Esophagus squamous epithelium (tissue), 4 donors: ENCODE measurements around the gene FLNA.

Source experiments
- CTCF ChIP-seq, 6 experiments: fragments of 450-650 bp in 4 of 6; fragments of 200-600 bp in 2 of 6; sonication (generic) in 2 of 6; IDR thresholded peaks; one replicate each; pipeline ENCODE4 v1.5.1; 2016 to 2019; ENCODE audit warnings: antibody characterized with exemption in 6 of 6, mild to moderate bottlenecking in 4 of 6, moderate library complexity in 4 of 6
- POLR2A ChIP-seq, 4 donors: fragments of 450-650 bp; IDR thresholded peaks; one replicate each; pipeline ENCODE4 v1.6.1; 2017; ENCODE audit warnings: antibody characterized with exemption in 4 of 4, mild to moderate bottlenecking in 4 of 4, moderate library complexity in 3 of 4

- TF ChIP-seq CTCF (IDR thresholded peaks at IDR 0.05) (no peak), POLR2A (IDR thresholded peaks at IDR 0.05) (peak in 3 of 4 donors; percentile 72 to 97 (median 95))
These were observed 3.2 kb downstream of the FLNA start for GRCh38 chrX:154371017-154371788.
